ENCODE data around the gene UBL5. TPM values are rescaled to one million over a fixed set of nuclear protein-coding genes. Genes with fewer than 3 reads are reported as not detected.
A peak's percentile ranks its signal among the peaks of the same experiment; 100 is the strongest.
"Not testable (repeated sequence)": the region's sequence is repeated elsewhere in the genome, so short reads cannot be mapped to it uniquely, and the experiment has no call there.

Gene UBL5
- polyA plus RNA-seq (ENCODE audit: insufficient read length in 10 of 10): 100 to 1,000 TPM; 152 to 220 (median 187) TPM
- long read RNA-seq, donor 1, transcript UBL5-202 (5 exons, 432 nt): major isoform, 116 of 149 reads
- long read RNA-seq, donor 1, transcript UBL5-201 (5 exons, 513 nt): minor isoform, 17 of 149 reads
- long read RNA-seq, donor 1, partial matches to known transcripts: 15 of 149 reads
- long read RNA-seq, donor 1, other reads (novel, unspliced or antisense): 0 of 149 reads
- long read RNA-seq, donor 2, transcript UBL5-201 (5 exons, 513 nt): minor isoform, 8 of 165 reads
- long read RNA-seq, donor 2, transcript UBL5-202 (5 exons, 432 nt): major isoform, 136 of 165 reads
- long read RNA-seq, donor 2, partial matches to known transcripts: 20 of 165 reads
- long read RNA-seq, donor 2, other reads (novel, unspliced or antisense): 0 of 165 reads
- long read RNA-seq, donor 3: 0 reads
- long read RNA-seq, donor 4, transcript UBL5-202 (5 exons, 432 nt): major isoform, 105 of 144 reads
- long read RNA-seq, donor 4, transcript UBL5-201 (5 exons, 513 nt): minor isoform, 13 of 144 reads
- long read RNA-seq, donor 4, partial matches to known transcripts: 26 of 144 reads
- long read RNA-seq, donor 4, other reads (novel, unspliced or antisense): 0 of 144 reads
- long read RNA-seq, donor 5, transcript UBL5-201 (5 exons, 513 nt): minor isoform, 25 of 269 reads
- long read RNA-seq, donor 5, transcript UBL5-202 (5 exons, 432 nt): major isoform, 205 of 269 reads
- long read RNA-seq, donor 5, partial matches to known transcripts: 34 of 269 reads
- long read RNA-seq, donor 5, other reads (novel, unspliced or antisense): 5 of 269 reads
- long read RNA-seq, donor 6, transcript UBL5-201 (5 exons, 513 nt): minor isoform, 16 of 175 reads
- long read RNA-seq, donor 6, transcript UBL5-202 (5 exons, 432 nt): major isoform, 127 of 175 reads
- long read RNA-seq, donor 6, partial matches to known transcripts: 24 of 175 reads
- long read RNA-seq, donor 6, other reads (novel, unspliced or antisense): 7 of 175 reads
- long read RNA-seq, donor 7, transcript UBL5-202 (5 exons, 432 nt): major isoform, 81 of 113 reads
- long read RNA-seq, donor 7, transcript UBL5-201 (5 exons, 513 nt): minor isoform, 15 of 113 reads
- long read RNA-seq, donor 7, partial matches to known transcripts: 17 of 113 reads
- long read RNA-seq, donor 7, other reads (novel, unspliced or antisense): 0 of 113 reads
- long read RNA-seq, donor 8, transcript UBL5-202 (5 exons, 432 nt): major isoform, 101 of 144 reads
- long read RNA-seq, donor 8, transcript UBL5-201 (5 exons, 513 nt): minor isoform, 17 of 144 reads
- long read RNA-seq, donor 8, partial matches to known transcripts: 26 of 144 reads
- long read RNA-seq, donor 8, other reads (novel, unspliced or antisense): 0 of 144 reads
- long read RNA-seq, donor 9, transcript UBL5-202 (5 exons, 432 nt): major isoform, 22 of 27 reads
- long read RNA-seq, donor 9, partial matches to known transcripts: 0 of 27 reads
- long read RNA-seq, donor 9, other reads (novel, unspliced or antisense): 0 of 27 reads

GRCh38 chr19:9827289-9828238 is at the start of gene UBL5:
UBL5 (plus strand) TSS chr19:9827918; CDS start chr19:9828338, 420 bp downstream.
- peak; percentile 84 to 96 (median 91) for DNase-seq

- no peak for DNase-seq
Measured at GRCh38 chr19:9782338-9782737, 45.4 kb upstream of the UBL5 start.

- not testable (repeated sequence) for DNase-seq
Measured at GRCh38 chr19:9784163-9784496, 43.6 kb upstream of the UBL5 start.

GRCh38 chr19:9785367-9786331 is 42.1 kb upstream of the UBL5 start:
- peak; percentile 94 to 98 (median 96) for DNase-seq

GRCh38 chr19:9786342-9786741 is 41.4 kb upstream of the UBL5 start:
- DNase-seq: no peak

GRCh38 chr19:9786819-9787218 is 40.9 kb upstream of the UBL5 start:
- no peak for DNase-seq

GRCh38 chr19:9788604-9789003 is 39.1 kb upstream of the UBL5 start:
- not testable (repeated sequence) for DNase-seq

GRCh38 chr19:9789066-9789465 is 38.7 kb upstream of the UBL5 start:
- no peak for DNase-seq

GRCh38 chr19:9789579-9789978 is 38.1 kb upstream of the UBL5 start:
- not testable (repeated sequence) for DNase-seq

GRCh38 chr19:9791073-9791367 is 36.7 kb upstream of the UBL5 start:
- DNase-seq: not testable (repeated sequence)

- peak; percentile 95 to 96 (median 95) for DNase-seq
Measured at GRCh38 chr19:9791552-9792205, 36.0 kb upstream of the UBL5 start.

- DNase-seq: peak; percentile 93 to 97 (median 95)
Measured at GRCh38 chr19:9792206-9793070, 35.3 kb upstream of the UBL5 start.

- DNase-seq: peak in 1 of 3 donors; percentile 39
Measured at GRCh38 chr19:9793071-9793591, 34.6 kb upstream of the UBL5 start.

GRCh38 chr19:9796113-9796773 is 31.5 kb upstream of the UBL5 start:
- DNase-seq: peak; percentile 81 to 92 (median 85)

- no peak for DNase-seq
Measured at GRCh38 chr19:9797871-9798270, 29.8 kb upstream of the UBL5 start.

GRCh38 chr19:9799162-9799561 is 28.6 kb upstream of the UBL5 start:
- no peak for DNase-seq

- DNase-seq: no peak
Measured at GRCh38 chr19:9801976-9802375, 25.7 kb upstream of the UBL5 start.
